ENCODE measurements around the gene TAF11L12.
"Not testable (repeated sequence)": the region's sequence is repeated elsewhere in the genome, so short reads cannot be mapped to it uniquely, and the experiment has no call there.

- TF ChIP-seq POLR2A, POLR2AphosphoS5 (IDR thresholded peaks at IDR 0.05): not testable (repeated sequence)
- TF ChIP-seq, protein P1, sequence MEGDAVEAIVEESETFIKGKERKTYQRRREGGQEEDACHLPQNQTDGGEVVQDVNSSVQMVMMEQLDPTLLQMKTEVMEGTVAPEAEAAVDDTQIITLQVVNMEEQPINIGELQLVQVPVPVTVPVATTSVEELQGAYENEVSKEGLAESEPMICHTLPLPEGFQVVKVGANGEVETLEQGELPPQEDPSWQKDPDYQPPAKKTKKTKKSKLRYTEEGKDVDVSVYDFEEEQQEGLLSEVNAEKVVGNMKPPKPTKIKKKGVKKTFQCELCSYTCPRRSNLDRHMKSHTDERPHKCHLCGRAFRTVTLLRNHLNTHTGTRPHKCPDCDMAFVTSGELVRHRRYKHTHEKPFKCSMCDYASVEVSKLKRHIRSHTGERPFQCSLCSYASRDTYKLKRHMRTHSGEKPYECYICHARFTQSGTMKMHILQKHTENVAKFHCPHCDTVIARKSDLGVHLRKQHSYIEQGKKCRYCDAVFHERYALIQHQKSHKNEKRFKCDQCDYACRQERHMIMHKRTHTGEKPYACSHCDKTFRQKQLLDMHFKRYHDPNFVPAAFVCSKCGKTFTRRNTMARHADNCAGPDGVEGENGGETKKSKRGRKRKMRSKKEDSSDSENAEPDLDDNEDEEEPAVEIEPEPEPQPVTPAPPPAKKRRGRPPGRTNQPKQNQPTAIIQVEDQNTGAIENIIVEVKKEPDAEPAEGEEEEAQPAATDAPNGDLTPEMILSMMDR (IDR thresholded peaks at IDR 0.05): not testable (repeated sequence)
Measured at GRCh38 chr5:17597728-17598127, 12.5 kb upstream of the TAF11L12 start, which contains the start of gene TAF11L10.

All from breast epithelium (tissue), 3 donors.